Fibroblast of mammary gland (primary cell): ENCODE measurements around the gene GLTPD2.

Experiments
- DNase-seq: peaks from one replicate; pipeline ENCODE4 v3.0.0-alpha.2; 2010; ENCODE audit warnings: low read depth
- H3K4me3 ChIP-seq: 2 replicates; pipeline ENCODE4 v1.5.1; 2011; ENCODE audit warnings: low read depth, mild to moderate bottlenecking, low read length, moderate library complexity; ENCODE audit not compliant: control insufficient read depth
- CTCF ChIP-seq: conservative IDR thresholded peaks from 2 replicates; pipeline ENCODE4 v1.5.1; 2011; ENCODE audit warnings: low read depth, low read length, inconsistent platforms; ENCODE audit not compliant: control insufficient read depth, insufficient read depth

The GLTPD2 gene

GRCh38 chr17:4789951-4790704, 1.4 kb downstream of the GLTPD2 start:
- peak; percentile 98 for DNase-seq
- no peak for TF ChIP-seq CTCF
- H3K4me3 ChIP-seq: peak overlapping the region; percentile 60

GRCh38 chr17:4790705-4791088, 1.9 kb downstream of the GLTPD2 start:
- TF ChIP-seq CTCF: no peak
- peak overlapping the region; percentile 60 for H3K4me3 ChIP-seq
- DNase-seq: no peak

GRCh38 chr17:4795168-4795567, 6.4 kb downstream of the GLTPD2 start:
- DNase-seq: no peak
- no peak overlapping the region for H3K4me3 ChIP-seq
- TF ChIP-seq CTCF: no peak

GRCh38 chr17:4796552-4796920, 7.8 kb downstream of the GLTPD2 start:
- no peak for TF ChIP-seq CTCF
- peak overlapping the region; percentile 100 for H3K4me3 ChIP-seq
- DNase-seq: peak; percentile 44

GRCh38 chr17:4800462-4801196, 11.9 kb downstream of the GLTPD2 start:
- TF ChIP-seq CTCF: no peak
- DNase-seq: no peak
- H3K4me3 ChIP-seq: no peak overlapping the region

- TF ChIP-seq CTCF: no peak
- H3K4me3 ChIP-seq: no peak within 1 kb of the TSS
- DNase-seq: no peak
Observed at GRCh38 chr17:4802228-4802627, 13.5 kb downstream of the GLTPD2 start, which contains the start of gene C17orf114. Gene C17orf114 (minus strand): TSS chr17:4802328.
